ENCODE measurements around the gene NHLRC4. TPM values are rescaled to one million over a fixed set of nuclear protein-coding genes. Genes with fewer than 3 reads are reported as not detected.

NHLRC4 gene
- total and polyA plus RNA-seq, 2 of the 13 experiments (the other 11 are each of a cell fraction or from before 2014, with no cell fraction given): 0.40 to 0.59 TPM

GRCh38 chr16:527015-527903 is 39.5 kb upstream of the NHLRC4 start, which contains the start of gene CAPN15 (continued):
- TF ChIP-seq, protein P1, sequence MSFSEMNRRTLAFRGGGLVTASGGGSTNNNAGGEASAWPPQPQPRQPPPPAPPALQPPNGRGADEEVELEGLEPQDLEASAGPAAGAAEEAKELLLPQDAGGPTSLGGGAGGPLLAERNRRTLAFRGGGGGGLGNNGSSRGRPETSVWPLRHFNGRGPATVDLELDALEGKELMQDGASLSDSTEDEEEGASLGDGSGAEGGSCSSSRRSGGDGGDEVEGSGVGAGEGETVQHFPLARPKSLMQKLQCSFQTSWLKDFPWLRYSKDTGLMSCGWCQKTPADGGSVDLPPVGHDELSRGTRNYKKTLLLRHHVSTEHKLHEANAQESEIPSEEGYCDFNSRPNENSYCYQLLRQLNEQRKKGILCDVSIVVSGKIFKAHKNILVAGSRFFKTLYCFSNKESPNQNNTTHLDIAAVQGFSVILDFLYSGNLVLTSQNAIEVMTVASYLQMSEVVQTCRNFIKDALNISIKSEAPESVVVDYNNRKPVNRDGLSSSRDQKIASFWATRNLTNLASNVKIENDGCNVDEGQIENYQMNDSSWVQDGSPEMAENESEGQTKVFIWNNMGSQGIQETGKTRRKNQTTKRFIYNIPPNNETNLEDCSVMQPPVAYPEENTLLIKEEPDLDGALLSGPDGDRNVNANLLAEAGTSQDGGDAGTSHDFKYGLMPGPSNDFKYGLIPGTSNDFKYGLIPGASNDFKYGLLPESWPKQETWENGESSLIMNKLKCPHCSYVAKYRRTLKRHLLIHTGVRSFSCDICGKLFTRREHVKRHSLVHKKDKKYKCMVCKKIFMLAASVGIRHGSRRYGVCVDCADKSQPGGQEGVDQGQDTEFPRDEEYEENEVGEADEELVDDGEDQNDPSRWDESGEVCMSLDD (CRISPR knock-in tag; IDR thresholded peaks at IDR 0.05; ENCODE audit: borderline replicate concordance): peak; percentile 50; the same call in 1 of the 2 replicates
- peak; percentile 81 for TF ChIP-seq ZNF883 (CRISPR knock-in tag; IDR thresholded peaks at IDR 0.05; ENCODE audit: not compliant biosample characterization)
- TF ChIP-seq FLYWCH1 (CRISPR knock-in tag; IDR thresholded peaks at IDR 0.05): no peak
- 0 out of 2 replicates have a peak, but pooled peaks have one; percentile 68 for TF ChIP-seq ZNF570 (CRISPR knock-in tag; IDR thresholded peaks at IDR 0.05; ENCODE audit: borderline replicate concordance)
- peak; percentile 61; the same call in 1 of the 2 replicates for TF ChIP-seq ZNF225 (CRISPR knock-in tag; IDR thresholded peaks at IDR 0.05)
- TF ChIP-seq HMG20A (CRISPR knock-in tag; IDR thresholded peaks at IDR 0.05; ENCODE audit: borderline replicate concordance): no peak
- no peak for TF ChIP-seq ZNF660 (CRISPR knock-in tag; IDR thresholded peaks at IDR 0.05; ENCODE audit: borderline replicate concordance, low read depth)
- no peak for TF ChIP-seq TGIF2 (CRISPR knock-in tag; IDR thresholded peaks at IDR 0.05)
- TF ChIP-seq, protein P2, sequence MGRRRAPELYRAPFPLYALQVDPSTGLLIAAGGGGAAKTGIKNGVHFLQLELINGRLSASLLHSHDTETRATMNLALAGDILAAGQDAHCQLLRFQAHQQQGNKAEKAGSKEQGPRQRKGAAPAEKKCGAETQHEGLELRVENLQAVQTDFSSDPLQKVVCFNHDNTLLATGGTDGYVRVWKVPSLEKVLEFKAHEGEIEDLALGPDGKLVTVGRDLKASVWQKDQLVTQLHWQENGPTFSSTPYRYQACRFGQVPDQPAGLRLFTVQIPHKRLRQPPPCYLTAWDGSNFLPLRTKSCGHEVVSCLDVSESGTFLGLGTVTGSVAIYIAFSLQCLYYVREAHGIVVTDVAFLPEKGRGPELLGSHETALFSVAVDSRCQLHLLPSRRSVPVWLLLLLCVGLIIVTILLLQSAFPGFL (CRISPR knock-in tag; IDR thresholded peaks at IDR 0.05): 0 out of 2 replicates have a peak, but pooled peaks have one; percentile 13
- TF ChIP-seq, protein P3, sequence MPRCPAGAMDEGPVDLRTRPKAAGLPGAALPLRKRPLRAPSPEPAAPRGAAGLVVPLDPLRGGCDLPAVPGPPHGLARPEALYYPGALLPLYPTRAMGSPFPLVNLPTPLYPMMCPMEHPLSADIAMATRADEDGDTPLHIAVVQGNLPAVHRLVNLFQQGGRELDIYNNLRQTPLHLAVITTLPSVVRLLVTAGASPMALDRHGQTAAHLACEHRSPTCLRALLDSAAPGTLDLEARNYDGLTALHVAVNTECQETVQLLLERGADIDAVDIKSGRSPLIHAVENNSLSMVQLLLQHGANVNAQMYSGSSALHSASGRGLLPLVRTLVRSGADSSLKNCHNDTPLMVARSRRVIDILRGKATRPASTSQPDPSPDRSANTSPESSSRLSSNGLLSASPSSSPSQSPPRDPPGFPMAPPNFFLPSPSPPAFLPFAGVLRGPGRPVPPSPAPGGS (CRISPR knock-in tag; IDR thresholded peaks at IDR 0.05): peak; percentile 75; the same call in 1 of the 2 replicates
- peak; percentile 88 for TF ChIP-seq HOXA3 (CRISPR knock-in tag; IDR thresholded peaks at IDR 0.05)
- no peak for TF ChIP-seq BHLHE40 (IDR thresholded peaks at IDR 0.05; ENCODE audit: low read length)
- TF ChIP-seq TP53 (CRISPR knock-in tag; conservative IDR thresholded peaks at IDR 0.05): no peak; the same call in 1 of the 2 replicates
- TF ChIP-seq NR2F2 (IDR thresholded peaks at IDR 0.05; ENCODE audit: borderline replicate concordance, low read depth): no peak; the same call in 1 of the 2 replicates
- TF ChIP-seq HMGA1 (CRISPR knock-in tag; conservative IDR thresholded peaks at IDR 0.05): no peak
- TF ChIP-seq, protein P4, sequence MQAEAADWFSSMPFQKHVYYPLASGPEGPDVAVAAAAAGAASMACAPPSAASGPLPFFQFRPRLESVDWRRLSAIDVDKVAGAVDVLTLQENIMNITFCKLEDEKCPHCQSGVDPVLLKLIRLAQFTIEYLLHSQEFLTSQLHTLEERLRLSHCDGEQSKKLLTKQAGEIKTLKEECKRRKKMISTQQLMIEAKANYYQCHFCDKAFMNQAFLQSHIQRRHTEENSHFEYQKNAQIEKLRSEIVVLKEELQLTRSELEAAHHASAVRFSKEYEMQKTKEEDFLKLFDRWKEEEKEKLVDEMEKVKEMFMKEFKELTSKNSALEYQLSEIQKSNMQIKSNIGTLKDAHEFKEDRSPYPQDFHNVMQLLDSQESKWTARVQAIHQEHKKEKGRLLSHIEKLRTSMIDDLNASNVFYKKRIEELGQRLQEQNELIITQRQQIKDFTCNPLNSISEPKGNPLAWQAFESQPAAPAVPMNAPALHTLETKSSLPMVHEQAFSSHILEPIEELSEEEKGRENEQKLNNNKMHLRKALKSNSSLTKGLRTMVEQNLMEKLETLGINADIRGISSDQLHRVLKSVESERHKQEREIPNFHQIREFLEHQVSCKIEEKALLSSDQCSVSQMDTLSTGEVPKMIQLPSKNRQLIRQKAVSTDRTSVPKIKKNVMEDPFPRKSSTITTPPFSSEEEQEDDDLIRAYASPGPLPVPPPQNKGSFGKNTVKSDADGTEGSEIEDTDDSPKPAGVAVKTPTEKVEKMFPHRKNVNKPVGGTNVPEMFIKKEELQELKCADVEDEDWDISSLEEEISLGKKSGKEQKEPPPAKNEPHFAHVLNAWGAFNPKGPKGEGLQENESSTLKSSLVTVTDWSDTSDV (CRISPR knock-in tag; IDR thresholded peaks at IDR 0.05): no peak; the same call in 1 of the 2 replicates
- TF ChIP-seq ZNF619 (CRISPR knock-in tag; IDR thresholded peaks at IDR 0.05): no peak
- no peak for TF ChIP-seq SMAD1 (CRISPR knock-in tag; IDR thresholded peaks at IDR 0.05; ENCODE audit: borderline replicate concordance, low read depth)
- peak; percentile 26; the same call in 1 of the 2 replicates for TF ChIP-seq TARDBP (CRISPR knock-in tag; IDR thresholded peaks at IDR 0.05)
- TF ChIP-seq GTF3A (CRISPR knock-in tag; conservative IDR thresholded peaks at IDR 0.05): no peak; the same call in 1 of the 2 replicates
- no peak for TF ChIP-seq KLF9 (CRISPR knock-in tag; IDR thresholded peaks at IDR 0.05; ENCODE audit: low read depth)
- peak; percentile 84 for TF ChIP-seq NR2C2 (CRISPR knock-in tag; IDR thresholded peaks at IDR 0.05; ENCODE audit: borderline replicate concordance)
